ENCODE measurements around the gene SH3BP4. TPM values are rescaled to one million over a fixed set of nuclear protein-coding genes. Genes with fewer than 3 reads are reported as not detected.

Gene SH3BP4
- total and polyA plus RNA-seq, 10 of the 15 experiments (the other 5 are each of a cell fraction or from before 2014, with no cell fraction given), result 0.03 to 0.36 TPM; not detected in 8

DNA sequence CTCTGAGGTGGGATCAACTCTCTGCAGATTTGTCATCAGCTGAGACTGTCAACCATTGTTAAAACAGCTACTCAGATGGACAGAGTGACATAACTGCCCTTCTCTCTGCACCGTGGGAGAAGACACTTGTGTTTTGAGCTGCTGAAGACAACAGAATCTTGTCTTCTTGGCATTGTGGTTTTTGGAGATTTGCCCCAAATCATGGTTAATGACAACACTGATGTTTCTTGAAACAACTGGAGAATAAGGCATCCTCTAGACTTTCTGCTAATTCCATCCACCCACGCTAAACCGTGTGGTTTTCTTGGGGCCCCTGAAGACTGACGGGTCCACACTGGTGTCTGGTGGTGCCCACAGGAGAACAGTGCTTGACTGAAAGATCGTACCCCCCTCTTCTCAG, 39.5 kb downstream of the SH3BP4 start:
- BruUV-seq (replicated peaks), result no TSS peak
- Histone ChIP-seq H3K9ac (ENCODE audit: control insufficient read depth, insufficient read depth, low read length) (no peak overlapping the region), H3K27ac (ENCODE audit: control insufficient read depth, insufficient read depth) (no peak overlapping the region), H4K20me1 (ENCODE audit: control insufficient read depth, insufficient read depth) (no peaks in the 10 kb centered on the region), H3K9me3 (replicated peaks; ENCODE audit: control insufficient read depth, insufficient read depth, low read length) (no peaks in the 10 kb centered on the region; the same call in 2 of the 3 replicates), H3K27me3 (replicated peaks in 1 of 2; ENCODE audit: control insufficient read depth in 2 of 2, insufficient read depth in 2 of 2, low read length in 1 of 2) (no peaks in the 10 kb centered on the region), H3K36me3 (ENCODE audit: control insufficient read depth in 2 of 2, insufficient read depth in 2 of 2, low read length in 1 of 2) (no peaks in the 10 kb centered on the region), H2AFZ (ENCODE audit: control insufficient read depth, low read depth, low read length) (no peak overlapping the region), H3K4me3 (no peak overlapping the region), H3K4me1 (ENCODE audit: control insufficient read depth, insufficient read depth, low read length) (no peaks in the 10 kb centered on the region), H3K79me2 (ENCODE audit: control insufficient read depth, insufficient read depth, low read length) (no peaks in the 10 kb centered on the region), H3K4me2 (ENCODE audit: control insufficient read depth, insufficient read depth) (no peak overlapping the region)
- in situ Hi-C loops (cut with MboI), result no loop called here
- ATAC-seq, result no peak
- ChIA-PET CTCF (no interaction called here), SMC1A (ENCODE audit: uncharacterized antibody, unreplicated experiment) (no interaction called here), POLR2A (no interaction called here), RAD21 (ENCODE audit: unreplicated experiment) (no interaction called here)
- no peak for TF ChIP-seq MXI1 (IDR thresholded peaks at IDR 0.05; ENCODE audit: low read depth, low read length)
- no peak for TF ChIP-seq NR2F1 (conservative IDR thresholded peaks at IDR 0.05)
- intact Hi-C loops (cut with micrococcal nuclease; ENCODE audit: unreplicated experiment), result no loop called here
- WGBS (ENCODE audit: insufficient coverage, insufficient replicate concordance, low lambda C conversion rate, missing lambda C conversion rate), result 7% methylated on average over 5 of the region's 5 CpGs
- no peak for DNase-seq (ENCODE audit: low read depth, low spot score)
- no peak for FAIRE-seq

DNA sequence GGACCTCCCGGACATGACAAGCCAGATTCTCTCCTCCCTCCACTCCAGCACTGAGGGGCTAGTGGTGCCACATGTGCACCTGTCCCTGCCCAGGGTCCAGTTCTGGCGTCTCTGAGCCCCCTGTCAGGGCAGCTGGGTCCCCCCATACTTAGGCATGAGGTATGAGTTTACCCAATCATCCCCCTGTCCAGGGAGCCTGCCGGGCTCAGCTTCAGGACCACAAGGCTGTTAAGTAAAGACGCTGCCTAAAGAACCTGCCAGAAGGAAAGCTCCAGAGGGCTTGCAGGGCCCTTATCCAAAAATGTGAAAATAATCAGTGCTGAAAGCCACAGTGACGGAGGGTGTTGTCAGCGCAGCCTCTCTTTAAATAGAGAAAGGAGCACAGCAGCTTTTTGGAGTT, 40.0 kb downstream of the SH3BP4 start:
- H3K79me2 ChIP-seq (ENCODE audit: control insufficient read depth, insufficient read depth, low read length), result no peaks in the 10 kb centered on the region
- H3K4me3 ChIP-seq, result no peak overlapping the region
- no peak for FAIRE-seq
- SMC1A ChIA-PET (ENCODE audit: uncharacterized antibody, unreplicated experiment), result no interaction called here
- H3K27ac ChIP-seq (ENCODE audit: control insufficient read depth, insufficient read depth), result no peak overlapping the region
- H2AFZ ChIP-seq (ENCODE audit: control insufficient read depth, low read depth, low read length), result no peak overlapping the region
- H3K36me3 ChIP-seq (ENCODE audit: control insufficient read depth in 2 of 2, insufficient read depth in 2 of 2, low read length in 1 of 2), result no peaks in the 10 kb centered on the region
- 47% methylated on average over 6 of the region's 6 CpGs for WGBS (ENCODE audit: insufficient coverage, insufficient replicate concordance, low lambda C conversion rate, missing lambda C conversion rate)
- intact Hi-C loops (cut with micrococcal nuclease; ENCODE audit: unreplicated experiment), result no loop called here
- BruUV-seq (replicated peaks), result no TSS peak
- CTCF ChIA-PET, result no interaction called here
- H3K9me3 ChIP-seq (replicated peaks; ENCODE audit: control insufficient read depth, insufficient read depth, low read length), result no peaks in the 10 kb centered on the region; the same call in 2 of the 3 replicates
- ATAC-seq, result no peak
- POLR2A ChIA-PET, result no interaction called here
- DNase-seq (ENCODE audit: low read depth, low spot score), result no peak
- RAD21 ChIA-PET (ENCODE audit: unreplicated experiment), result no interaction called here
- no peak overlapping the region for H3K9ac ChIP-seq (ENCODE audit: control insufficient read depth, insufficient read depth, low read length)
- no peaks in the 10 kb centered on the region for H3K27me3 ChIP-seq (replicated peaks in 1 of 2; ENCODE audit: control insufficient read depth in 2 of 2, insufficient read depth in 2 of 2, low read length in 1 of 2)
- in situ Hi-C loops (cut with MboI), result no loop called here
- H3K4me2 ChIP-seq (ENCODE audit: control insufficient read depth, insufficient read depth), result no peak overlapping the region
- no peaks in the 10 kb centered on the region for H4K20me1 ChIP-seq (ENCODE audit: control insufficient read depth, insufficient read depth)
- no peaks in the 10 kb centered on the region for H3K4me1 ChIP-seq (ENCODE audit: control insufficient read depth, insufficient read depth, low read length)
- TF ChIP-seq, protein P1, sequence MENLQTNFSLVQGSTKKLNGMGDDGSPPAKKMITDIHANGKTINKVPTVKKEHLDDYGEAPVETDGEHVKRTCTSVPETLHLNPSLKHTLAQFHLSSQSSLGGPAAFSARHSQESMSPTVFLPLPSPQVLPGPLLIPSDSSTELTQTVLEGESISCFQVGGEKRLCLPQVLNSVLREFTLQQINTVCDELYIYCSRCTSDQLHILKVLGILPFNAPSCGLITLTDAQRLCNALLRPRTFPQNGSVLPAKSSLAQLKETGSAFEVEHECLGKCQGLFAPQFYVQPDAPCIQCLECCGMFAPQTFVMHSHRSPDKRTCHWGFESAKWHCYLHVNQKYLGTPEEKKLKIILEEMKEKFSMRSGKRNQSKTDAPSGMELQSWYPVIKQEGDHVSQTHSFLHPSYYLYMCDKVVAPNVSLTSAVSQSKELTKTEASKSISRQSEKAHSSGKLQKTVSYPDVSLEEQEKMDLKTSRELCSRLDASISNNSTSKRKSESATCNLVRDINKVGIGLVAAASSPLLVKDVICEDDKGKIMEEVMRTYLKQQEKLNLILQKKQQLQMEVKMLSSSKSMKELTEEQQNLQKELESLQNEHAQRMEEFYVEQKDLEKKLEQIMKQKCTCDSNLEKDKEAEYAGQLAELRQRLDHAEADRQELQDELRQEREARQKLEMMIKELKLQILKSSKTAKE (IDR thresholded peaks at IDR 0.05; ENCODE audit: low read depth, poor library complexity, severe bottlenecking), result no peak
- TF ChIP-seq PAX8 (IDR thresholded peaks at IDR 0.05), result no peak
- no peak for TF ChIP-seq ASH2L (IDR thresholded peaks at IDR 0.05; ENCODE audit: borderline replicate concordance, low read depth)
- no peak for TF ChIP-seq CEBPB (IDR thresholded peaks at IDR 0.05; ENCODE audit: borderline replicate concordance in 1 of 2, low read depth in 2 of 2, low read length in 2 of 2)
- TF ChIP-seq, protein P2, sequence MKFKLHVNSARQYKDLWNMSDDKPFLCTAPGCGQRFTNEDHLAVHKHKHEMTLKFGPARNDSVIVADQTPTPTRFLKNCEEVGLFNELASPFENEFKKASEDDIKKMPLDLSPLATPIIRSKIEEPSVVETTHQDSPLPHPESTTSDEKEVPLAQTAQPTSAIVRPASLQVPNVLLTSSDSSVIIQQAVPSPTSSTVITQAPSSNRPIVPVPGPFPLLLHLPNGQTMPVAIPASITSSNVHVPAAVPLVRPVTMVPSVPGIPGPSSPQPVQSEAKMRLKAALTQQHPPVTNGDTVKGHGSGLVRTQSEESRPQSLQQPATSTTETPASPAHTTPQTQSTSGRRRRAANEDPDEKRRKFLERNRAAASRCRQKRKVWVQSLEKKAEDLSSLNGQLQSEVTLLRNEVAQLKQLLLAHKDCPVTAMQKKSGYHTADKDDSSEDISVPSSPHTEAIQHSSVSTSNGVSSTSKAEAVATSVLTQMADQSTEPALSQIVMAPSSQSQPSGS (IDR thresholded peaks at IDR 0.05; ENCODE audit: low read length), result no peak
- TF ChIP-seq ZNF622 (IDR thresholded peaks at IDR 0.05), result no peak
- TF ChIP-seq, protein P3, sequence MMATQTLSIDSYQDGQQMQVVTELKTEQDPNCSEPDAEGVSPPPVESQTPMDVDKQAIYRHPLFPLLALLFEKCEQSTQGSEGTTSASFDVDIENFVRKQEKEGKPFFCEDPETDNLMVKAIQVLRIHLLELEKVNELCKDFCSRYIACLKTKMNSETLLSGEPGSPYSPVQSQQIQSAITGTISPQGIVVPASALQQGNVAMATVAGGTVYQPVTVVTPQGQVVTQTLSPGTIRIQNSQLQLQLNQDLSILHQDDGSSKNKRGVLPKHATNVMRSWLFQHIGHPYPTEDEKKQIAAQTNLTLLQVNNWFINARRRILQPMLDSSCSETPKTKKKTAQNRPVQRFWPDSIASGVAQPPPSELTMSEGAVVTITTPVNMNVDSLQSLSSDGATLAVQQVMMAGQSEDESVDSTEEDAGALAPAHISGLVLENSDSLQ (IDR thresholded peaks at IDR 0.05), result no peak
- TF ChIP-seq, protein P4, sequence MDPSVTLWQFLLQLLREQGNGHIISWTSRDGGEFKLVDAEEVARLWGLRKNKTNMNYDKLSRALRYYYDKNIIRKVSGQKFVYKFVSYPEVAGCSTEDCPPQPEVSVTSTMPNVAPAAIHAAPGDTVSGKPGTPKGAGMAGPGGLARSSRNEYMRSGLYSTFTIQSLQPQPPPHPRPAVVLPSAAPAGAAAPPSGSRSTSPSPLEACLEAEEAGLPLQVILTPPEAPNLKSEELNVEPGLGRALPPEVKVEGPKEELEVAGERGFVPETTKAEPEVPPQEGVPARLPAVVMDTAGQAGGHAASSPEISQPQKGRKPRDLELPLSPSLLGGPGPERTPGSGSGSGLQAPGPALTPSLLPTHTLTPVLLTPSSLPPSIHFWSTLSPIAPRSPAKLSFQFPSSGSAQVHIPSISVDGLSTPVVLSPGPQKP (IDR thresholded peaks at IDR 0.05; ENCODE audit: low read depth, low read length), result no peak

Data from GM12878 (cell line).